ENCODE results near the gene CD72.
"Not testable (repeated sequence)": the region's sequence is repeated elsewhere in the genome, so short reads cannot be mapped to it uniquely, and the experiment has no call there.

CD72 gene

DNA sequence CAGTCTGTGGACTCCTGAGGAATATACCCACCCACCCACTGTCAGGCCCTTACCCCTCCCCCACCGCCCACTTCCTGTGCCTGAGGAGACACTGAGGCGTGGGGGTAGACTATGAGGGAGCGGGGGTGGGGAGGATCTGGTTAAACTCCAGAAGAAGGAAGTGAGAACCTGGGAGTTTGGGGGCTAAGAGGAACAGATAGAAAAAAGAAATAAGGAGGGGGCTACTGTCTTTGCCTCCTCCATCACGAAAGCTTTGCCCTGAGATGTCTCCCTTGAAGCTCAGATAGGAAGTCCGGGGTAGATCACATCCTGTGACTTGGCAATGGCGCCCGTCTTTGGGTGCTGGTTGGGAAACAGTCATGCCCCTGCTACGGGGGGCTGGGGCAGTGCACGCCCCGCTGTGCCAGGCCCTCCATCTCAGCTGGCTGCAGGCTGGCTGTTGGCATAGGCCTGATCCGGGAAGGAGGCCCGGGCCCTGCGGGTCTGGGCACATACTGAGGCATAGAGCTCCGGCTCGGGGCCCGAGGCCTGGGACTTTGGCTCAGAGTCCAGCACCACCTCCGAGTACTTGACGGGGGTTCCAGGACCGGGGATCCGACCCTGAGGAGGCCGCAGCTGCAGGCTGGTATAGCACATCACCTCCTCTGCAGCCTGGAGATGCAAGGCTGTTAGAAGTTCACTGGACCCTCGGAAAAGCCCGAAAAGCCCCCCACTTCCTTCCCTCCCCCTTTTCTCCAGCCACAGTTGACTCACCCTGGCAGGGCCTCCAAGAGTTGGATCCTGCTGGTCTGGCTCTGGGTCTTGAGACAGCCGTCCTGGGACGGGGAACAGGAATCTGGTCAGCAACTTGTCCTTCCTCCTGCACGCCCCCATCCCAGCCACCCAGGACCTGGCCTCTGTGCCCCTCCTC, 31.5 kb upstream of the CD72 start:
- DNase-seq (ENCODE audit: low read depth): no peak

DNA sequence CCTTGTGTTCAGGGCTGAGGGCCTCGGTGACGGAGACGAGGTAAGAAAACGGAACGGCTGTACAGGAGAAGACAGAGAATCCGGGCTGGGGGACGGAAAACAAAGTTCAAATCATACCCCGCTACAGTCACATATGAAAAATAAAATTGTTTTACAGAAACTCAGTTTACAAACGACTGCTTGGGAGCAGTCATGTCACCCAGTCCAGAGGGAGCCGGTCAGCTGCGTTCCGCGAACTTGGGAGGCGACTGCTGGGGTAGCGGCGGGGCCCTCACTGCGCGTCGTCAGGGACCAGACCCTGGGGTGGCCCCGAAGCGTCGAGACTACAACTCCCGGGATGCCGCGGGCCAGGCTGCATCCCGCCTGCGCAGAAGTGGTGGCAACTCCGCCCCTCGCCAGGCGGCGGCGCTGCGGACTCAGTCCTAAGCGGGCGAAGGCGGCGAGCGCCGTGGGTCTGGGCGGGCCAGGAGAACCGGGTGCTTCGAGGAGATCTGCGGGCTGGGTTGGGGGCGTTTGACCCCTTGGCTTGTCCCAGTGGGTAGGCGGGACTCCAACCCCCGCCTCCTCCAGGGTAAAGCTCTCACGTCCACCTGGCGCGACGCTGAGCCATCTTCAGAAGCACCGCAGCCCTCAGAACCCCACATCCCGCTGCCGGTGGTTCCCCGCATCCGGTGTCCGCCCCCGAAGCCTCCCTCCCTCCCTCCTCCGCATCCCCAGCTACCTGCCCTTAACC, 28.5 kb upstream of the CD72 start:
- peak; percentile 84 for DNase-seq (ENCODE audit: low read depth)

DNA sequence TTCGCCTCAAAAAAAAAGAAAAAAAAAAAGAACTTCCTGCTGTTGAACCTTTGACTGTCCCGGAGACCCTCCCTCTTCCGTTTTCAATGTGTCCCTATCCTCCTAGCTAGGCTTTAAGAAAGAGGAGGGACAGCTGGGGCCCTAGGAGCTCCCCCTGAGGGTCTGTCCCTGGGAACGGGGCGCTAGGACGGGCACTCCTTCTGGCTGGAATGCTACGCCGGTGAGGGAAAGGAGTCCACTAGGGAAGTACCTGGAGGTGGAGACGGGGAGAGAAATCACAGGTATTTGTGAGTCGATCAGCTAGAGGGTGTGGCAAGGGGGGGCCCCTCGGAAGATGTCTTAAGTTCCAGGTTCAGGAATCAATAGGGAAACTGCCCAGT, 27.9 kb upstream of the CD72 start:
- DNase-seq (ENCODE audit: low read depth): no peak

DNA sequence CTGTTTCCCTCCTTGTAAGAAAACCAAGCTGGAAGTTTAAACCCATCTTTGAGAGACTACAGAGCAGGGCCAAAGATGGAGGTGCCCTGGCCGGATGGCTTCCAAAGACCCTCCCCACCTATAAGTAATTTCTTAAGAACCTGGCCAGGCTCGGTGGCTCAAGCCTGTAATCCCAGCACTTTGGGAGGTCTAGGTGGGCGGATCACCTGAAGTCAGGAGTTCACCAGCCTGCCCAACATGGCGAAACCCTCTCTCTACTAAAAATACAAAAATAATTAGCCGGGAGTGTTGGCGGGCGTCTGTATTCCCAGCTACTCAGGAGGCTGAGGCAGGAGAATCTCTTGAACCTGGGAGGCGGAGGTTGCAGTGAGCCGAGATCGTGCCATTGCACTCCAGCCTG, 27.5 kb upstream of the CD72 start:
- DNase-seq (ENCODE audit: low read depth): not testable (repeated sequence)

DNA sequence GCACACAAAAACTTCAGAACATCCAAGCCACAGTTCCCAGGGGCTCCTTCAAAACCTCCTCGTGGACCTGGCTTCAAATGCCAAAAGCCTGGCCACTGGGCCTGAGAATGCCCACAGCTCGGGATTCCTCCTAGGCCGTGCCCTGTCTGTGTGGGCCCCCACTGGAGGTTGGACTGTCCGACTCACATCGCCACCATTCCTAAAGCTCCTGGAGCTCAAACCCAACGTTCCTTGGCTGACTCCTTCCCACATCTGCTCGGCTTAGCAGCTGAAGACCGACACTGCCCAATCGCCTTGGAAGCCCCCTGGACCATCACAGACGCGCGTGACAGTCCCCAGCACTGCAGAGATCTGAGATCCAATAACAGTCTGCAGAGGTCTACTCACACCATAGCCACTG, 24.8 kb upstream of the CD72 start:
- DNase-seq (ENCODE audit: low read depth): no peak

DNA sequence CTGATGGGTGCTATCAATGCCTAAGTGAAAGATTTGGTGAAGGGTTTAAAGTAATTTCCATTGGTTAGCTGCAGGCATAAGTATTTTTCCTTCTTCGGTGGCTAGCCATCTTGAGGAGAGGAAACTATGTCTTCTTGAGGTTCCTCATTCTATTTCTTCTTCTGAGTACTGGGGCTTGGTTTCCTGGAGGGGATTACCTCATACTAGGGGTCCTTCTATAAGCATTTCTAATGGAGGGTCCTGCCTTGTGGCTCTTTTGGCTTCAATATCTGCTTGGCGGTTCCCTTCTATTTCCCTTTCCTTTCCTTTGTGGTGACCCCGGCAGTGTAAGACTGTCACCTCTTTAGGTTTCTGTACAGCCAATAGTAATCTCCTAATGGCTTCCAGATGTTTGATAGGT, 23.3 kb upstream of the CD72 start:
- DNase-seq (ENCODE audit: low read depth): not testable (repeated sequence)

DNA sequence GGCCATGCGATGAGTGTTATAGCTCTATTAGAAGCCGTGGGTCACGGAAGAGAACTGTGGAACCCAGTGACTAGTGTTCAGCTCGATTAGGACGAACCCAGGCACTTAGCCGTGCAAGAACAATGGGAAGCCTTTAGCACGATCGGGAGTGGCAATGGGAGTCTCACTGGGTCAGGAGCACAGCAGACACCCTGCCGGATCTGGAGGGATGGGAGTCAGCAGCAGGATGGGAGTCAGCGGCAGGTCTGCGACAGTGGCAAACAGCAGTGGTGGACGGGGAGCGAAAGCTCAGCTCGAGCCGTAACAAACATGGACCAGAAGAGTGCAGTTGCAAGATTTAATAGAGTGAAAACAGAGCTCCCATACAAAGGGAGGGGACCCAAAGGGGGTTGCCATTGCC, 22.2 kb upstream of the CD72 start:
- DNase-seq (ENCODE audit: low read depth): not testable (repeated sequence)

DNA sequence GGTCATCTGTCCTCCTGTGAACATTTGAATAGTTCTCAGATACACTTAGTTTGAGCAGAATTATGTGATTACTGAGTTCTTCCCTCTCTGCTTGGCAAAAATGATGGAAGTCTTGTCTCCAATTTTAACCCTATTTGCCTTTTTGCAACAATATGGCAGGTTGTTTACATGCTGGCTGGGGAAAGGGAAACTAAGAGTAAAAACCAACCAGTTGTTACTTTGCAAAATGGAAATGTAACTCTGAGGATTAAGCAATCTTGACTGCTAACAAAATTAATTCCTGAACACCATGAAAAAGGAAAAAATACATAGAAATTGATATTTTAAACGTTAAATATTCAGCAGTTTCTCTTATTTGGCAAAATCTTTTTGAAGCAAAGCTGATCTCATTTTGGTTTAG, 21.4 kb upstream of the CD72 start:
- no peak for DNase-seq (ENCODE audit: low read depth)

DNA sequence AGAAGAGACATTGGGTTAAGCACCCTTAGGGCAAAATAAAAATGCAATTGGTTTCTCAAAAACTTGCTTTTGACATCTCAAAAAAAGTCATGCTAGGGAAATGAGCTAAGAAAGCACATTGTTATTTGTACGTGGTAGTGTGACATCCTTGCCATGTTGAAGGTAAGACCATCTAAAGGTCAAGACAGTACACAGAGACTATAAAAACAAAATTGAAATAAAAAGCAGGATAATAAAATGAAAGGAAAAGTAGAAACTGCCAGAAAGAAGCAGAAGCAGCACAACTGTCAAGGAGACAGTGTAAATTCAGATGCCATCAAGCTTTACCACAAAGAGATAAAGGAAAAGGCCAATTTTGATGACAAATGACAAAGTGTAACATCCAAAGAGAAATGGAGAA, 21.0 kb upstream of the CD72 start:
- DNase-seq (ENCODE audit: low read depth): not testable (repeated sequence)

DNA sequence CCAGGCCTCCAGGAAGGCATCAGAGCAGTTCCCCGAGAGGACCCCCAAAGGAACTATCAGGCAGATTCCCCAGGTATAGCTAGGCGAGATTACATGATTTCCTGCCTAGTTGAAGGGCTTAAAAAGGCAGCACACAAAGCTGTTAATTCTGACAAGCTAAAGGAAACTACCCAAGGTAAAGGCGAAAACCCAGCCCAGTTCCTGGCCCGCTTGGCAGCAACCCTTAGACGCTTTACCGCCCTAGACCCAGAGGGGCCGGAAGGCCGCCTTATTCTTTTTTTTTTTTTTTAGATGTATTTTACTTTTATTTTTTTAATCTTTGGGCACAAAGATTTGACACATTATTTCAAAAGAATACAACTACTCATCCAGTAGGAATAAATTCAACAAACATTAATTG, 20.5 kb upstream of the CD72 start:
- not testable (repeated sequence) for DNase-seq (ENCODE audit: low read depth)

DNA sequence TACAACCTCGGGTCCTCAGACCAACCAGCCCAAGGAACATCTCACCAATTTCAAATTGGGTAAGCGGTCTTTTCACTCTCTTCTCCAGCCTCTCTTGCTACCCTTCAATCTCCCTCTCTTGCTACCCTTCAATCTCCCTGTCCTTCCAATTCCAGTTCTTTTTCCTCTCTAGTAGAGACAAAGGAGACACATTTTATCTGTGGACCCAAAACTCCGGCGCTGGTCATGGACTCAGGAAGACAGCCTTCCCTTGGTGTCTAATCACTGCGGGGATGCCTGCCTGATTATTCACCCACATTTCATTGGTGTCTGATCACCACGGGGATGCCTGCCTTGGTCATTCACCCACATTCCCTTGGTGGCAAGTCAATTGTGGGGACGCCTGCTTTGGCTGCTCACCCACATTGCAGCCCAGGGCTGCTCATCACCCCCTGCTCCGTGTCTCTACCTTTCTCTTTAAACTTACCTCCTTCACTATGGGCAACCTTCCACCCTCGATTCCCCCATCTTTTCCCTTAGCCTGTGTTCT, 19.3 kb upstream of the CD72 start:
- DNase-seq (ENCODE audit: low read depth): not testable (repeated sequence)

DNA sequence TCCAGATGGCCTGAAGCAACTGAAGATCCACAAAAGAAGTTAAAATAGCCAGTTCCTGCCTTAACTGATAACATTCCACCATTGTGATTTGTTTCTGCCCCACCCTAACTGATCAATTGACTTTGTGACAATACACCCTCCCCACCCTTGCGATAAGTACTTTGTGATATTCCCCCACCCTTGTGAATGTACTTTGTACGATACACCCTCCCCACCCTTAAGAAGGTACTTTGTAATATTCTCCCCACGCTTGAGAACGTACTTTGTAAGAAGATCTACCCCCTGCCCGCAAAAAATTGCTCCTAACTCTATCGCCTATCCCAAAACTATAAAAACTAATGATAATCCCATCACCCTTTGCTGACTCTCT, 18.6 kb upstream of the CD72 start:
- not testable (repeated sequence) for DNase-seq (ENCODE audit: low read depth)

DNA sequence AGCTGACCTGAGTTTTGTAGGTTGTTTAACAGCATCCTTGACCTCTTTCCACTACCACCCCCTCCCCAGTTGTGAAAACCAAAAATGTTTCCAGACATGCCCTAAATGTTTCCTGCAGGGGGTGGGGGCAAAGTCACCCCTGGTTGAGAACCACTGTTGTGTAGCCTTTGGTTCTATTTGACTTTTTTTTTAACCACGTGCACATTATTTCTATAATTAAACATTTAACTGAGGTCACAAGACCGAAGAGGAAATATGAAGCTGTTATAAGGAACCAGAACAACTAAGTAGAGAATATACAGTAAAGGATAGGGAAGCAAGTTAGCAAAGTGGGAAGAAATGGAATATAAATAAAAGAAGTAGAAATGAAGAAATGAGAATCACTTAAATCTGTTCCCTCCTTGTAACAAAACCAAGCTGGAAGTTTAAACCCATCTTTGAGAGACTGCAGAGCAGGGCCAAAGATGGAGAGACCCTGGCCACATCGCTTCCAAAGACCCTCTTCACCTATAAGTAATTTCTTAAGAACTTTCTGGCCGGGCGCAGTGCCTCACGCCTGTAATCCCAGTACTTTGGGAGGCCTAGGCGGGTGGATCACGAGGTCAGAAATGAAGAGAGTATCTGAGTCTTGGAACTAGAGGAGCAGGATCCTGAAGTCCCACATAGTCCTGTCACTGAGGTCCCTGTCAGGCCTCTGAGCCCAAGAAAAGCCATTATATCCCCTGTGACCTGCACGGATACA, 18.1 kb upstream of the CD72 start:
- no peak for DNase-seq (ENCODE audit: low read depth)

DNA sequence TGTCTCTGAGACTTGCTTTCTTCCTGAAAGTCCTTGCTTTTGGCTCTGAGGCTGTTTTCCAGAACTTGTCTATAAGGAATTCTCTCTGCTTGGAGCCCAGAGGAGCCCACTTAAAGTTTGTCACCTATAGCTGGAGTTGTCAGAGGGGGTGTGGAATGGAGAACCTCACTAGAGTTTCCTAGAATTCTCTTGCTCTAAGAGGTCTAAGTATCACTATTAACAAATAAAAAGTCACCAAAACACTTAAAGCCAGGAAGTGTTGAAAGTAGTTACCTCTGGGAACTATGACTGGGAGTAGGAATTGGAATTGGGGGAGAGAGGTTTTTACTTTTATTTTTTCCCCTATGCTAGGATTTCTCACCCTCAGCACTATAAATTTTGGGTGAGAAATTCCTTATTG, 17.5 kb upstream of the CD72 start:
- no peak for DNase-seq (ENCODE audit: low read depth)

DNA sequence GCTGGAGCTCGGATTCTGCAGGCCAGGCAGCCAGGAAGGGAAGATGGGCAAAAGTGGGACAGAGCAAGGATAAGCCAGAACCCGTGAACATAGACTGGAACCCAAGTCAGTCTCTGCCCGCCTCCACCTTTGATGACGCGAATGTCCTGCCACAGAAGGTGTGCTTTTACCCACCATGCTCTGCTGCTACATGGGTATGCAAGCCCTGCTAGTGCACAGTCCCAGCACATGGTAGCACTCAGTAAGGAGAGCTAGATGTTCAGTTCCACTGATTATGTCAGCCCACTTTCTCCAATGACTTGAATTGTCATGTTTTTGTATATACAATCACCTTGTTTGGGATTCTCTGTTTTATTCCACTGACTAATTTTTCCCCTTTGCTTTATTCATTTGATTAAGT, 11.4 kb upstream of the CD72 start:
- no peak for DNase-seq (ENCODE audit: low read depth)

DNA sequence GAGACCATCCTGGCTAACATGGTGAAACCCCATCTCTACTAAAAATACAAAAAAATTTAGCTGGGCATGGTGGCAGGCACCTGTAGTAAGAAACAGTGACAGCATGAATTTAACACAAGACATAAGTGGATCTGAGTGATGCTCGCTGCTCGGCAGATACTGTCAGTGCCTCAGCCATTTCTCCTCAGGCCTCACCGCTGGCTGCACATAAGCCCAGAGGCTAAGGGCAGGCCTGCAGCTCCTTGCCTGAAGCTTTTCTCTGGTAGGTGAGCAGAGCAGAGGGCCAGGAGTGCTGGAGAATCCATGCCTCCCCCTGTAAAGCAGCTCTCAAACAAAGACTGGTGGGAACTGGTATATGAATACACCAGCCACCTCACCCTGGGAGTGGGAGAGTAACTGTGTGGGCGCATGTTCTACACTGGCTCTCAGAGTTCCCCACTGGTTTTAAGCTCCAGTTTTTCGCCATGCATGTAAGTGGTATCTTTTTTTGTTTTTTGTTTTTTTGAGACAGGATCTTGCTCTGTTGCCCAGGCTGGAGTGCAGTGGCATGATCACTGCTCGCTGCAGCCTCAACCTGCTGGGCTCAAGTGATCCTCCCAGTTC, 10.3 kb upstream of the CD72 start:
- no peak for DNase-seq (ENCODE audit: low read depth)

DNA sequence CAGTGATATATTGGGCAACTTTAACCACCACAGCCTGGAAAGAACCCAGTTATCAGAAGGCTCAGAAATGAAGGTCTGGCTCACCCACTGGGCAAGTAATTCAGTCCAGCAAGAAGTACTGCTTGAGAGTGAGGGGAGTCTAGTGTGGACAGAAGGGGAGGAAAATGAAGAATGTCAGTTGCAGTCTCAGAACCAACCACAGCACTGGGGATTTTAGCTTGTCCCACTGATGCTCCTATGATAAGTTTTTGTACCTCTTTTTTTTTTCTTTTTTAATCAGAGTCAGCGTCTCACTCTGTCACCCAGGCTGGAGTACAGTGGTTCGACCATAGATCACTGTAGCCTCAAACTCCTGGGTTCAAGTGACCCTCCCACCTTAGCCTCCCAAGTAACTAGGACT, 9.4 kb upstream of the CD72 start:
- no peak for DNase-seq (ENCODE audit: low read depth)

DNA sequence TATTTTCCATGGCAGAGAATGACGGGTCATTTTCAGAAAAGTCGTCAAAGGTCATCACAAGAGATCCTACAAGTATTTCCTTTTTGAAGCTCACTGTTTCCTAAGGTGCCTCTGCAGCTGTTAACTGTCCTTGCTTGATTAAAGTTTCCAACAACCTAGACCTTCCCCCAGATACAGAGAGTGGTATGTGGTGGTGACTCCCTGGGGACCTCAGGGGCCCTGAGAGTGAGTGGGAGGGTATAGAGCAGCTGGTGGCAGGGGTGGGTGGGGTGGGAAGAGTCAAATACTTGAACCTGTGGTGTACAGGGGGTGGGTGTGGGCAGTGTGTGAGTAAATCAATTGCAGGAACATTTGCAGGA, 1.6 kb upstream of the CD72 start:
- DNase-seq (ENCODE audit: low read depth): peak; percentile 31

DNA sequence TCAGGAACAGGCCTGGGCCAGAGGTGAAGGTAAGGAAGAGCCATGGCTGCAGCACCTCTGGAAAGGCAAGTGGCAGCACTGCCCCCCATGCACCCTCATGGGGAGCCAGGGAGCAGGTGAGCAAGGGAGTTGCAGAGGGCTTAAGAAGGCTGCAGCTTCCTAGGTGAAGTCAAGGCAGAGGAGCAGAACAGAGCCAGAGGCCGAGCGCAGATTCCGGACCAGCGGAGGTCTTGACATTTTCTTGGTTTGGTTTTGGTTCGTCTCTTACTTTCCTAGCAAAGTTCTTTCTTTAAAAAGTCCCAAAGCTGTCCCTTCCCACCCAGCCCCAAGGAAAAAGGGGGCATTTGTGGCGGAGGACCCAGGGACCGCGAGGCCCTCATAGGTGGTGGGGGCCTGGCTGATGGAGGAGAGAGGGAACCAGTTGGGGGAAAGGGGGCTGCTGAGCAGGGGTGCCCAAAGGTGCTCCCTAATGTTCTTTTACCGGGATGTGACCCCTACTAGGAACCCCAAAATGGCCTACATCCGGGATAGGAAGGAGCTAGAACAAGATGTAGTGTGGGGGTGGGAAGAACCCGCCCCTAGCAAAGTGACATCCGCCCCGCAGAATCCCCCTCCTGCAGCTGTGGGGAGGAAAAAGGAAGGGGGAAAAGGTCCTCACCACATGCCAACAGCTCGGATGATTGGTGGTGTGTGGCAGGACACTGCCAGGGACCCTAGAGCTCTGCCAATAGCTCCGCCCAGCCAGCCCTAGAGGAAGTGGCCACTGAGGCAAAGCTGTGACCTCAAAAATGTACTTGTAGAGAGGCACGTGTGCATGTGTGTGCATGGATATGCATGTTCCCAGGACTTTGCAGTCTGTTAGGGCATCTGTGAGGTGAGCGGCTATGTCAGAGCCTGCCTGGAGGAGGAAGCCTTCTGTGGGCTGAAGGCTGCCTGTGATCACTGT, 914 bp upstream of the CD72 start:
- DNase-seq (ENCODE audit: low read depth): peak; percentile 28

DNA sequence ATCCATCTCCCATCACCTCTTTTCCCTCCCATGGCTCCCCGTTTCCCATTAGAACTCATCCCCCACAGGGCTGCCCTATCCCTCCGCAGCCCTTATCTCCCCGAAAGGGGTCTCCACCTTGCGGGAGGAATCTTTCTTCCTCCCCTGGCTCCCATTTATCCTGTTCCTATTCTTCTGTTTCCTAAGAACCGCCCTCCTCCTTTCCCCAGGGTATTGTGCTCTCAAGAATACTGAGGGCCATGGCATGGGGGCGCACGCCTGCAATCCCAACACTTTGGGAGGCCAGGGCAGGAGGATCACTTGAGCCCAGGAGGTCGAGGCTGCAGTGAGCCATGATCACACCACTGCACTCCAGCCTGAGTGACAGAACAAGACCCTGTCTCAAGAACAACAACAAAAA, 665 bp downstream of the CD72 start:
- no peak for DNase-seq (ENCODE audit: low read depth)
